HEK293 (cell line): Measurements from ENCODE around the gene TMOD2.

Experiments used
- CTCF ChIA-PET: fragments of 350-600 bp; formaldehyde crosslinking; extraction: SDS; loops from one replicate; lab custom pipeline; 2021; ENCODE audit warnings: antibody characterized with exemption; lab: Yijun Ruan, JAX
- POLR2A ChIA-PET: fragments of 300-600 bp; formaldehyde crosslinking; extraction: SDS; loops from one replicate; lab custom pipeline; 2020; ENCODE audit warnings: antibody characterized with exemption, inconsistent platforms; lab: Yijun Ruan, JAX
- H3K27ac ChIP-seq: fragments of 200-500 bp; sonication (Bioruptor generic); 2 replicates; pipeline ENCODE4 v1.5.1; 2014; ENCODE audit warnings: low read depth, low read length, control low read depth, inconsistent platforms; ENCODE audit errors: extremely low read depth
- H3K36me3 ChIP-seq, 2 experiments: fragments of 200-500 bp in 1 of 2; sonication (Bioruptor generic) in 1 of 2; 1 replicate in 1 of 2; 2 replicates in 1 of 2; pipeline ENCODE4 v1.5.1; 2014 to 2017; ENCODE audit warnings: inconsistent platforms in 2 of 2, low read length in 2 of 2; ENCODE audit not compliant: control insufficient read depth in 2 of 2, insufficient read depth in 1 of 2
- H3K4me1 ChIP-seq: fragments of 200-500 bp; sonication (Bioruptor generic); 2 replicates; pipeline ENCODE4 v1.5.1; 2014; ENCODE audit warnings: mild to moderate bottlenecking, low read length, inconsistent platforms; ENCODE audit not compliant: control insufficient read depth, insufficient read depth
- H3K4me3 ChIP-seq: 2 replicates; pipeline ENCODE4 v1.5.1; 2011; ENCODE audit warnings: low read depth, mild to moderate bottlenecking, control low read depth, low read length, moderate library complexity
- H3K9me3 ChIP-seq: fragments of 200-500 bp; sonication (Bioruptor generic); 2 replicates; pipeline ENCODE4 v1.5.1; 2014; ENCODE audit warnings: low read depth, low read length, inconsistent platforms; ENCODE audit not compliant: control insufficient read depth, insufficient read depth
- GFI1B ChIP-seq: fragments of 450-650 bp; formaldehyde crosslinking; IDR thresholded peaks from 2 replicates; pipeline ENCODE4 v1.5.1; 2016; ENCODE audit warnings: missing biosample characterization, missing genetic modification characterization
- GLI4 ChIP-seq: fragments of 450-650 bp; formaldehyde crosslinking; IDR thresholded peaks from 2 replicates; pipeline ENCODE4 v1.5.1; 2016; ENCODE audit warnings: missing biosample characterization, missing genetic modification characterization
- GLIS1 ChIP-seq: fragments of 450-650 bp; formaldehyde crosslinking; IDR thresholded peaks from 2 replicates; pipeline ENCODE4 v1.5.1; 2016; ENCODE audit warnings: missing biosample characterization, missing genetic modification characterization
- MYNN ChIP-seq: fragments of 450-650 bp; formaldehyde crosslinking; IDR thresholded peaks from 2 replicates; pipeline ENCODE4 v1.5.1; 2016; ENCODE audit warnings: missing biosample characterization, missing genetic modification characterization, borderline replicate concordance
- PRDM1 ChIP-seq: fragments of 450-650 bp; formaldehyde crosslinking; IDR thresholded peaks from 2 replicates; pipeline ENCODE4; 2016; ENCODE audit warnings: missing biosample characterization, missing genetic modification characterization
- SETDB1 ChIP-seq: IDR thresholded peaks from one replicate; pipeline ENCODE4 v1.6.1; 2017; ENCODE audit warnings: mild to moderate bottlenecking, low read length, moderate library complexity, mixed read lengths; ENCODE audit not compliant: insufficient read length
- TRIM28 ChIP-seq: IDR thresholded peaks from 2 replicates; pipeline ENCODE4 v1.6.1; 2011; ENCODE audit warnings: low read length, control low read depth, borderline replicate concordance
- ZBTB7A ChIP-seq: fragments of 450-650 bp; formaldehyde crosslinking; IDR thresholded peaks from 2 replicates; pipeline ENCODE4 v1.5.1; 2016; ENCODE audit warnings: low read depth, missing biosample characterization, missing genetic modification characterization
- ZNF138 ChIP-seq: fragments of 450-650 bp; formaldehyde crosslinking; IDR thresholded peaks from 2 replicates; pipeline ENCODE4 v1.5.1; 2016; ENCODE audit warnings: missing biosample characterization, missing genetic modification characterization, borderline replicate concordance
- ZNF16 ChIP-seq: fragments of 450-650 bp; formaldehyde crosslinking; IDR thresholded peaks from 2 replicates; pipeline ENCODE4 v1.5.1; 2016; ENCODE audit warnings: low read depth, missing biosample characterization, missing genetic modification characterization
- ZNF174 ChIP-seq: fragments of 450-650 bp; formaldehyde crosslinking; IDR thresholded peaks from 2 replicates; pipeline ENCODE4 v1.5.0; 2017; ENCODE audit warnings: missing biosample characterization, mild to moderate bottlenecking, missing genetic modification characterization
- ZNF175 ChIP-seq: fragments of 450-650 bp; formaldehyde crosslinking; IDR thresholded peaks from 2 replicates; pipeline ENCODE4 v1.5.1; 2016; ENCODE audit warnings: missing biosample characterization, missing genetic modification characterization
- ZNF280D ChIP-seq: fragments of 450-650 bp; formaldehyde crosslinking; IDR thresholded peaks from 2 replicates; pipeline ENCODE4 v1.5.1; 2016; ENCODE audit warnings: missing biosample characterization, missing genetic modification characterization
- ZNF324 ChIP-seq: fragments of 450-650 bp; formaldehyde crosslinking; IDR thresholded peaks from 2 replicates; pipeline ENCODE4 v1.5.1; 2016; ENCODE audit warnings: missing biosample characterization, missing genetic modification characterization
- ZNF391 ChIP-seq: fragments of 450-650 bp; formaldehyde crosslinking; IDR thresholded peaks from 2 replicates; pipeline ENCODE4 v1.5.1; 2016; ENCODE audit warnings: low read depth, missing biosample characterization, missing genetic modification characterization, borderline replicate concordance
- ZSCAN30 ChIP-seq: fragments of 450-650 bp; IDR thresholded peaks from 2 replicates; pipeline ENCODE4 v1.5.1; 2018; ENCODE audit warnings: missing biosample characterization, mild to moderate bottlenecking, missing genetic modification characterization, moderate library complexity
- ZSCAN4 ChIP-seq: fragments of 450-650 bp; formaldehyde crosslinking; IDR thresholded peaks from 2 replicates; pipeline ENCODE4 v1.5.1; 2017; ENCODE audit warnings: missing biosample characterization, missing genetic modification characterization
- TF ChIP-seq, protein P1 (sequence below): fragments of 450-650 bp; formaldehyde crosslinking; conservative IDR thresholded peaks from 2 replicates; pipeline ENCODE4 v1.5.1; 2016; ENCODE audit warnings: low read depth, missing biosample characterization, missing genetic modification characterization
- TF ChIP-seq, protein P2 (sequence below): fragments of 450-650 bp; formaldehyde crosslinking; IDR thresholded peaks from 2 replicates; pipeline ENCODE4 v1.5.1; 2016; ENCODE audit warnings: missing biosample characterization, missing genetic modification characterization
- TF ChIP-seq, protein P3 (sequence below): fragments of 450-650 bp; formaldehyde crosslinking; IDR thresholded peaks from 2 replicates; pipeline ENCODE4 v1.5.1; 2016; ENCODE audit warnings: missing biosample characterization, missing genetic modification characterization
- TF ChIP-seq, protein P4 (sequence below): fragments of 450-650 bp; formaldehyde crosslinking; IDR thresholded peaks from 2 replicates; pipeline ENCODE4 v1.5.1; 2016; ENCODE audit warnings: missing biosample characterization, missing genetic modification characterization

TMOD2 gene

GRCh38 chr15:51760805-51761204, 9.4 kb downstream of the TMOD2 start (continued):
- TF ChIP-seq, protein P1, sequence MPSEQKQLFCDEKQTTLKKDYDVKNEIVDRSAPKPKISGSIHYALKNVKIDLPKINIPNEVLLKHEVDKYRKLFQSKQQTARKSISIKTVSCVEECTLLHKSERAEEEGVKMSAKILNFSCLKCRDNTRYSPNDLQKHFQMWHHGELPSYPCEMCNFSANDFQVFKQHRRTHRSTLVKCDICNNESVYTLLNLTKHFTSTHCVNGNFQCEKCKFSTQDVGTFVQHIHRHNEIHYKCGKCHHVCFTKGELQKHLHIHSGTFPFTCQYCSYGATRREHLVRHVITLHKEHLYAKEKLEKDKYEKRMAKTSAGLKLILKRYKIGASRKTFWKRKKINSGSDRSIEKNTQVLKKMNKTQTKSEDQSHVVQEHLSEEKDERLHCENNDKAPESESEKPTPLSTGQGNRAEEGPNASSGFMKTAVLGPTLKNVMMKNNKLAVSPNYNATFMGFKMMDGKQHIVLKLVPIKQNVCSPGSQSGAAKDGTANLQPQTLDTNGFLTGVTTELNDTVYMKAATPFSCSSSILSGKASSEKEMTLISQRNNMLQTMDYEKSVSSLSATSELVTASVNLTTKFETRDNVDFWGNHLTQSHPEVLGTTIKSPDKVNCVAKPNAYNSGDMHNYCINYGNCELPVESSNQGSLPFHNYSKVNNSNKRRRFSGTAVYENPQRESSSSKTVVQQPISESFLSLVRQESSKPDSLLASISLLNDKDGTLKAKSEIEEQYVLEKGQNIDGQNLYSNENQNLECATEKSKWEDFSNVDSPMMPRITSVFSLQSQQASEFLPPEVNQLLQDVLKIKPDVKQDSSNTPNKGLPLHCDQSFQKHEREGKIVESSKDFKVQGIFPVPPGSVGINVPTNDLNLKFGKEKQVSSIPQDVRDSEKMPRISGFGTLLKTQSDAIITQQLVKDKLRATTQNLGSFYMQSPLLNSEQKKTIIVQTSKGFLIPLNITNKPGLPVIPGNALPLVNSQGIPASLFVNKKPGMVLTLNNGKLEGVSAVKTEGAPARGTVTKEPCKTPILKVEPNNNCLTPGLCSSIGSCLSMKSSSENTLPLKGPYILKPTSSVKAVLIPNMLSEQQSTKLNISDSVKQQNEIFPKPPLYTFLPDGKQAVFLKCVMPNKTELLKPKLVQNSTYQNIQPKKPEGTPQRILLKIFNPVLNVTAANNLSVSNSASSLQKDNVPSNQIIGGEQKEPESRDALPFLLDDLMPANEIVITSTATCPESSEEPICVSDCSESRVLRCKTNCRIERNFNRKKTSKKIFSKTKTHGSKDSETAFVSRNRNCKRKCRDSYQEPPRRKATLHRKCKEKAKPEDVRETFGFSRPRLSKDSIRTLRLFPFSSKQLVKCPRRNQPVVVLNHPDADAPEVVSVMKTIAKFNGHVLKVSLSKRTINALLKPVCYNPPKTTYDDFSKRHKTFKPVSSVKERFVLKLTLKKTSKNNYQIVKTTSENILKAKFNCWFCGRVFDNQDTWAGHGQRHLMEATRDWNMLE (tag by site-specific recombination) = no peak
- no peak for TF ChIP-seq ZSCAN30 (tag by site-specific recombination)
- TF ChIP-seq ZSCAN4 = no peak
- no peak for TF ChIP-seq ZNF391 (tag by site-specific recombination)
- TF ChIP-seq ZNF175 (tag by site-specific recombination) = no peak
- TF ChIP-seq ZBTB7A = no peak
- TF ChIP-seq, protein P2, sequence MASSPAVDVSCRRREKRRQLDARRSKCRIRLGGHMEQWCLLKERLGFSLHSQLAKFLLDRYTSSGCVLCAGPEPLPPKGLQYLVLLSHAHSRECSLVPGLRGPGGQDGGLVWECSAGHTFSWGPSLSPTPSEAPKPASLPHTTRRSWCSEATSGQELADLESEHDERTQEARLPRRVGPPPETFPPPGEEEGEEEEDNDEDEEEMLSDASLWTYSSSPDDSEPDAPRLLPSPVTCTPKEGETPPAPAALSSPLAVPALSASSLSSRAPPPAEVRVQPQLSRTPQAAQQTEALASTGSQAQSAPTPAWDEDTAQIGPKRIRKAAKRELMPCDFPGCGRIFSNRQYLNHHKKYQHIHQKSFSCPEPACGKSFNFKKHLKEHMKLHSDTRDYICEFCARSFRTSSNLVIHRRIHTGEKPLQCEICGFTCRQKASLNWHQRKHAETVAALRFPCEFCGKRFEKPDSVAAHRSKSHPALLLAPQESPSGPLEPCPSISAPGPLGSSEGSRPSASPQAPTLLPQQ (tag by site-specific recombination) = no peak

GRCh38 chr15:51765751-51766150, 14.4 kb downstream of the TMOD2 start:
- no peak overlapping the region for H3K27ac ChIP-seq
- H3K9me3 ChIP-seq = no peaks in the 10 kb centered on the region
- H3K36me3 ChIP-seq = peaks cover 0 to 10% of the 10 kb centered on the region in 2 experiments; a peak in 2 of 3 replicates
- POLR2A ChIA-PET = no interaction called here
- TF ChIP-seq MYNN (tag by site-specific recombination) (no peak), TRIM28 (no peak), ZNF280D (tag by site-specific recombination) (no peak), ZNF16 (no peak), SETDB1 (no peak), ZNF174 (tag by site-specific recombination) (no peak), GFI1B (tag by site-specific recombination) (no peak), GLI4 (tag by site-specific recombination) (no peak), ZNF324 (no peak), ZNF138 (tag by site-specific recombination) (no peak), GLIS1 (no peak), PRDM1 (tag by site-specific recombination) (no peak)
- TF ChIP-seq, protein P3, sequence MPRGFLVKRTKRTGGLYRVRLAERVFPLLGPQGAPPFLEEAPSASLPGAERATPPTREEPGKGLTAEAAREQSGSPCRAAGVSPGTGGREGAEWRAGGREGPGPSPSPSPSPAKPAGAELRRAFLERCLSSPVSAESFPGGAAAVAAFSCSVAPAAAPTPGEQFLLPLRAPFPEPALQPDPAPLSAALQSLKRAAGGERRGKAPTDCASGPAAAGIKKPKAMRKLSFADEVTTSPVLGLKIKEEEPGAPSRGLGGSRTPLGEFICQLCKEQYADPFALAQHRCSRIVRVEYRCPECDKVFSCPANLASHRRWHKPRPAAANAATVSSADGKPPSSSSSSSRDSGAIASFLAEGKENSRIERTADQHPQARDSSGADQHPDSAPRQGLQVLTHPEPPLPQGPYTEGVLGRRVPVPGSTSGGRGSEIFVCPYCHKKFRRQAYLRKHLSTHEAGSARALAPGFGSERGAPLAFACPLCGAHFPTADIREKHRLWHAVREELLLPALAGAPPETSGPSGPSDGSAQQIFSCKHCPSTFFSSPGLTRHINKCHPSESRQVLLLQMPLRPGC (tag by site-specific recombination) = no peak
- TF ChIP-seq, protein P4, sequence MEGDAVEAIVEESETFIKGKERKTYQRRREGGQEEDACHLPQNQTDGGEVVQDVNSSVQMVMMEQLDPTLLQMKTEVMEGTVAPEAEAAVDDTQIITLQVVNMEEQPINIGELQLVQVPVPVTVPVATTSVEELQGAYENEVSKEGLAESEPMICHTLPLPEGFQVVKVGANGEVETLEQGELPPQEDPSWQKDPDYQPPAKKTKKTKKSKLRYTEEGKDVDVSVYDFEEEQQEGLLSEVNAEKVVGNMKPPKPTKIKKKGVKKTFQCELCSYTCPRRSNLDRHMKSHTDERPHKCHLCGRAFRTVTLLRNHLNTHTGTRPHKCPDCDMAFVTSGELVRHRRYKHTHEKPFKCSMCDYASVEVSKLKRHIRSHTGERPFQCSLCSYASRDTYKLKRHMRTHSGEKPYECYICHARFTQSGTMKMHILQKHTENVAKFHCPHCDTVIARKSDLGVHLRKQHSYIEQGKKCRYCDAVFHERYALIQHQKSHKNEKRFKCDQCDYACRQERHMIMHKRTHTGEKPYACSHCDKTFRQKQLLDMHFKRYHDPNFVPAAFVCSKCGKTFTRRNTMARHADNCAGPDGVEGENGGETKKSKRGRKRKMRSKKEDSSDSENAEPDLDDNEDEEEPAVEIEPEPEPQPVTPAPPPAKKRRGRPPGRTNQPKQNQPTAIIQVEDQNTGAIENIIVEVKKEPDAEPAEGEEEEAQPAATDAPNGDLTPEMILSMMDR (tag by site-specific recombination) = no peak
- no peaks in the 10 kb centered on the region for H3K4me1 ChIP-seq
- CTCF ChIA-PET = interaction anchor here (1.0 to 2.4 kb wide), 2 partner anchors 11 to 116 kb away, joined by 4 to 10 read pairs; no protein-coding TSS in a partner anchor
- H3K4me3 ChIP-seq = no peak overlapping the region
